Measurements from ENCODE around the gene ANKH. TPM values are rescaled to one million over a fixed set of nuclear protein-coding genes. Genes with fewer than 3 reads are reported as not detected.

The ANKH gene
- total RNA-seq, 1 experiment from 2014 or later, result 81.4 TPM

DNA sequence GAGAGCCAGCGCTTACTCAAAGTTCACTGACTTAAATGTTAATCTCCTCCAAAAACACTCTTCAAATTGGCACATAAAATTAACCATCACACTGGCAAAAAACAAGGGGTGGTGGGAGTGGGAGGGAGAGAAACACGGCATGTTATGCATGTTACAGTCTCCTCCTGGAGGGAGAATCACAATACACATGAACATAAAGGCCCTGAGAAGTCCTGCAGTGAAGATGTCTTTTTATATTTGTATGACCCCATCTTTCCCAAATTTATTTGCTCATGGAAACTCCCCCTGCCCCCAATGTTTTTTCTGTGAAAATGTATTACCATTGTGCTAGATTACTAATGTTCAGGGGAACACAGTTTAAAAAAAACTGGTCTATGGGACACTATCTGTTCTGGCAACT is 37.8 kb upstream of the ANKH start:
- Histone ChIP-seq H3F3A (ENCODE audit: insufficient read depth, low read depth) (no peaks in the 10 kb centered on the region), H3K36me3 (ENCODE audit: low read depth) (no peaks in the 10 kb centered on the region), H3K9me3 (ENCODE audit: insufficient read depth, low read depth) (no peaks in the 10 kb centered on the region), H3K4me3 (no peak overlapping the region), H4K20me1 (ENCODE audit: insufficient read depth) (no peaks in the 10 kb centered on the region; the same call in 1 of the 2 replicates), H3K79me2 (ENCODE audit: low read depth) (no peaks in the 10 kb centered on the region), H3K9me2 (ENCODE audit: insufficient read depth) (no peaks in the 10 kb centered on the region), H2AFZ (no peak overlapping the region), H3K4me1 (replicated peaks; ENCODE audit: insufficient read depth) (no peaks in the 10 kb centered on the region), H3K4me2 (no peak overlapping the region), H3K27me3 (ENCODE audit: insufficient read depth, low read depth) (peaks cover 34% of the 10 kb centered on the region), H3K27ac (no peak overlapping the region)
- POLR2A ChIA-PET (ENCODE audit: unreplicated experiment), result no interaction called here
- intact Hi-C loops (cut with micrococcal nuclease; ENCODE audit: unreplicated experiment), result no loop called here
- no peak for TF ChIP-seq EZH2 (IDR thresholded peaks at IDR 0.05; ENCODE audit: low read depth)
- TF ChIP-seq CTCF (conservative IDR thresholded peaks at IDR 0.05), result no peak
- DNase-seq, result no peak
- BruUV-seq (replicated peaks), result no TSS peak
- CTCF ChIA-PET, result no interaction called here

- Histone ChIP-seq H3K9me2 (ENCODE audit: insufficient read depth) (no peaks in the 10 kb centered on the region), H4K20me1 (ENCODE audit: insufficient read depth) (no peaks in the 10 kb centered on the region; the same call in 1 of the 2 replicates)
- peak in 1 of 2 experiments; percentile 31 for DNase-seq
These were observed 36.6 kb upstream of the ANKH start for GRCh38 chr5:14908172-14908571.

DNA sequence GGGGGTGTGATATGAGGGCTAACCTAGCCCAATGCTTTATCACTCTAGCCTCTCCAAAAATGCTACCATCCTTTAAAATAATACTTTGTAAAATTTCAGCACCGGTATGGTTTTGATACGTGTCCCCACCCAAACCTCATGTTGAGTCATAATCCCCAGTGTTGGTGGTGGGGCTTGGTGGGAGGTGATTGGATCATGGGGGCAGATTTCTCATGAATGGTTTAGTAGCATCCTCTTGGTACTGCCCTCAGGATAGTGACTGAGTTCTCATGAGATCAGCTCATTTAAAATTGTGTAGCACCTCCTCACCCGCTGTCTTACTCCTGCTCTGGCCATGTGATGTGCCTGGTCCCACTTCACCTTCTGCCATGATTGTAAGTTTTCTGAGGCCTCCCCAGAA is 35.0 kb upstream of the ANKH start:
- DNase-seq, result no peak
- intact Hi-C loops (cut with micrococcal nuclease; ENCODE audit: unreplicated experiment), result no loop called here
- no peak for TF ChIP-seq EZH2 (IDR thresholded peaks at IDR 0.05; ENCODE audit: low read depth)
- TF ChIP-seq CTCF (conservative IDR thresholded peaks at IDR 0.05), result no peak
- H3K36me3 ChIP-seq (ENCODE audit: low read depth), result no peaks in the 10 kb centered on the region
- BruUV-seq (replicated peaks), result no TSS peak
- no peak overlapping the region for H2AFZ ChIP-seq
- H3K4me2 ChIP-seq, result no peak overlapping the region
- ChIA-PET CTCF (no interaction called here), POLR2A (ENCODE audit: unreplicated experiment) (interaction anchor here (0.9 kb wide), 1 partner anchor 1266 kb away, joined by 4 read pairs; no protein-coding TSS in a partner anchor)
- no peaks in the 10 kb centered on the region for H3K9me3 ChIP-seq (ENCODE audit: insufficient read depth, low read depth)
- H3K9me2 ChIP-seq (ENCODE audit: insufficient read depth), result no peaks in the 10 kb centered on the region
- no peaks in the 10 kb centered on the region for H3K4me1 ChIP-seq (replicated peaks; ENCODE audit: insufficient read depth)
- H3K79me2 ChIP-seq (ENCODE audit: low read depth), result no peaks in the 10 kb centered on the region
- no peaks in the 10 kb centered on the region for H3F3A ChIP-seq (ENCODE audit: insufficient read depth, low read depth)
- H3K27me3 ChIP-seq (ENCODE audit: insufficient read depth, low read depth), result peaks cover 6% of the 10 kb centered on the region
- H4K20me1 ChIP-seq (ENCODE audit: insufficient read depth), result no peaks in the 10 kb centered on the region; the same call in 1 of the 2 replicates
- no peak overlapping the region for H3K27ac ChIP-seq
- no peak overlapping the region for H3K4me3 ChIP-seq

More at GRCh38 chr5:14908172-14908571, 36.6 kb upstream of the ANKH start:
- no peaks in the 10 kb centered on the region for H3K36me3 ChIP-seq (ENCODE audit: low read depth)
- H3K79me2 ChIP-seq (ENCODE audit: low read depth), result no peaks in the 10 kb centered on the region
- no peak overlapping the region for H2AFZ ChIP-seq
- peaks cover 22% of the 10 kb centered on the region for H3K27me3 ChIP-seq (ENCODE audit: insufficient read depth, low read depth)
- intact Hi-C loops (cut with micrococcal nuclease; ENCODE audit: unreplicated experiment), result no loop called here
- no peak overlapping the region for H3K27ac ChIP-seq
- H3K4me3 ChIP-seq, result no peak overlapping the region
- CTCF ChIA-PET, result no interaction called here
- no peaks in the 10 kb centered on the region for H3F3A ChIP-seq (ENCODE audit: insufficient read depth, low read depth)
- no peaks in the 10 kb centered on the region for H3K9me3 ChIP-seq (ENCODE audit: insufficient read depth, low read depth)
- no TSS peak for BruUV-seq (replicated peaks)
- TF ChIP-seq CTCF (conservative IDR thresholded peaks at IDR 0.05) (no peak), EZH2 (IDR thresholded peaks at IDR 0.05; ENCODE audit: low read depth) (no peak)
- POLR2A ChIA-PET (ENCODE audit: unreplicated experiment), result no interaction called here
- no peak overlapping the region for H3K4me2 ChIP-seq
- no peaks in the 10 kb centered on the region for H3K4me1 ChIP-seq (replicated peaks; ENCODE audit: insufficient read depth)
